T-cell (primary cell): Measurements from ENCODE around the gene CLTC. TPM values are rescaled to one million over a fixed set of nuclear protein-coding genes. Genes with fewer than 3 reads are reported as not detected.

Experiments used
- ATAC-seq, 4 experiments: fragments of 200-7000 bp in 3 of 4; fragments of 150-1000 bp in 1 of 4; cut with Tn5 transposase; replicated peaks in 1 of 4; 1 replicate in 3 of 4; 2 replicates in 1 of 4; pipeline ENCODE4 v1.10.0; 2021; ENCODE audit warnings: moderate library complexity in 3 of 4, mild to moderate bottlenecking in 2 of 4, moderate number of reproducible peaks in 1 of 4
- CTCF ChIA-PET, 2 donors: fragments of 300-600 bp; sonication (Branson Sonifier 250); formaldehyde crosslinking; loops; one replicate each; lab custom pipeline; 2022; ENCODE audit warnings: antibody characterized with exemption in 2 of 2; lab: Charles Lee
- POLR2A ChIA-PET, 2 donors: fragments of 300-600 bp; sonication (Branson Sonifier 250); formaldehyde crosslinking; loops; one replicate each; lab custom pipeline; 2022; ENCODE audit warnings: antibody characterized with exemption in 2 of 2; lab: Charles Lee
- DNase-seq, 35 experiments: peaks; one replicate each; pipeline versions ENCODE4 v3.0.0 to v3.0.0-alpha.2; 2013 to 2023
- H3K27ac ChIP-seq: one replicate; pipeline ENCODE4 v1.5.1; 2013; ENCODE audit warnings: low read length
- H3K27me3 ChIP-seq, 2 experiments: replicated peaks in 1 of 2; 1 replicate in 1 of 2; 2 replicates in 1 of 2; pipeline versions ENCODE4 v1.6.1 to v1.7.0; 2013; ENCODE audit warnings: low read length in 1 of 2, mixed read lengths in 1 of 2; ENCODE audit not compliant: control insufficient read depth in 2 of 2, insufficient read depth in 2 of 2; ENCODE audit errors: extremely low read depth in 1 of 2
- H3K36me3 ChIP-seq, 2 donors: 1 replicate in 1 of 2; 2 replicates in 1 of 2; pipeline versions ENCODE4 v1.6.1 to v1.7.0; 2013; ENCODE audit warnings: low read length in 1 of 2; ENCODE audit not compliant: control insufficient read depth in 2 of 2, insufficient read depth in 1 of 2; ENCODE audit errors: extremely low read depth in 1 of 2
- H3K4me1 ChIP-seq, 2 experiments: 1 replicate in 1 of 2; 2 replicates in 1 of 2; pipeline versions ENCODE4 v1.6.1 to v1.7.0; 2013; ENCODE audit warnings: low read length in 2 of 2, mixed read lengths in 1 of 2; ENCODE audit not compliant: insufficient read depth in 2 of 2, control insufficient read depth in 1 of 2; ENCODE audit errors: extremely low read depth in 1 of 2
- H3K4me3 ChIP-seq, 2 donors: 1 replicate in 1 of 2; 2 replicates in 1 of 2; pipeline versions ENCODE4 v1.5.1 to v1.7.0; 2013; ENCODE audit warnings: mild to moderate bottlenecking in 2 of 2, low read length in 1 of 2, moderate library complexity in 1 of 2; ENCODE audit not compliant: control insufficient read depth in 1 of 2; ENCODE audit errors: extremely low read depth in 1 of 2
- H3K9me3 ChIP-seq: 2 replicates; pipeline ENCODE4 v1.7.0; 2013
- H3K27ac Mint-ChIP-seq, 2 donors: one replicate each; pipeline ENCODE4 v1.8.0; 2020 to 2021; ENCODE audit warnings: mild to moderate bottlenecking in 2 of 2, mixed read lengths in 2 of 2
- H3K27me3 Mint-ChIP-seq, 2 donors: one replicate each; pipeline ENCODE4 v1.8.0; 2021 to 2022; ENCODE audit warnings: mixed read lengths in 2 of 2
- H3K36me3 Mint-ChIP-seq: one replicate; pipeline ENCODE4 v1.8.0; 2021; ENCODE audit warnings: mixed read lengths
- H3K4me1 Mint-ChIP-seq, 3 donors: one replicate each; pipeline ENCODE4 v1.8.0; 2020 to 2022; ENCODE audit warnings: mixed read lengths in 3 of 3, mild to moderate bottlenecking in 1 of 3
- H3K4me3 Mint-ChIP-seq, 3 donors: one replicate each; pipeline ENCODE4 v1.8.0; 2020 to 2022; ENCODE audit warnings: mild to moderate bottlenecking in 3 of 3, mixed read lengths in 3 of 3, moderate library complexity in 3 of 3
- H3K9me3 Mint-ChIP-seq, 3 donors: one replicate each; pipeline ENCODE4 v1.8.0; 2020 to 2022; ENCODE audit warnings: mixed read lengths in 3 of 3
- WGBS: methylation state at CpG from one replicate; pipeline ENCODE4 v1.1.5; 2013; ENCODE audit warnings: missing lambda C conversion rate; ENCODE audit not compliant: insufficient coverage; 5-methylcytosine and 5-hydroxymethylcytosine counted together
- total RNA-seq, 35 experiments: library from RNA in 6 of 35; stranded (reverse) in 6 of 35; fragments of 120-200 nt in 1 of 35; gene quantifications; one replicate each; pipeline versions ENCODE4 v1.2.1 to v1.2.4 and lab custom pipeline; 2013 to 2026

Gene CLTC
- total RNA-seq, 5 donors from 2014 or later (not counting 1 experiment from before 2014, with no cell fraction given): 70.3 to 98.7 (median 85.3) TPM

GRCh38 chr17:59725691-59726090, 106.0 kb downstream of the CLTC start:
- POLR2A ChIA-PET: interaction anchor here in 1 of 2 donors (0.6 kb wide), 1 partner anchor 89 kb away, joined by 3 read pairs; no protein-coding TSS in a partner anchor
- H3K36me3 ChIP-seq: no peaks in the 10 kb centered on the region
- no peaks in the 10 kb centered on the region for H3K9me3 ChIP-seq
- H3K27me3 ChIP-seq: no peaks in the 10 kb centered on the region
- no peaks in the 10 kb centered on the region for H3K9me3 Mint-ChIP-seq
- ATAC-seq: no peak
- peaks cover 41 to 49% (median 42%) of the 10 kb centered on the region in 3 donors for H3K4me1 Mint-ChIP-seq
- H3K27me3 Mint-ChIP-seq: no peaks in the 10 kb centered on the region
- no peak overlapping the region for H3K4me3 Mint-ChIP-seq
- CTCF ChIA-PET: interaction anchor here (0.6 to 1.1 kb wide), 5 partner anchors 8 to 135 kb away, joined by 3 to 8 read pairs (median 3); no protein-coding TSS in a partner anchor
- no peak for DNase-seq
- no peak overlapping the region for H3K4me3 ChIP-seq
- WGBS: no CpG with 5 or more reads among the region's 2 CpGs
- H3K36me3 Mint-ChIP-seq: no peaks in the 10 kb centered on the region
- no peak overlapping the region for H3K27ac Mint-ChIP-seq
- H3K4me1 ChIP-seq: peaks cover 0 to 2% of the 10 kb centered on the region in 2 experiments
- H3K27ac ChIP-seq: no peak overlapping the region

GRCh38 chr17:59727817-59728533, 108.3 kb downstream of the CLTC start:
- Histone ChIP-seq H3K9me3 (no peaks in the 10 kb centered on the region), H3K36me3 (no peaks in the 10 kb centered on the region), H3K27me3 (no peaks in the 10 kb centered on the region), H3K4me3 (no peak overlapping the region), H3K4me1 (peaks cover 0 to 2% of the 10 kb centered on the region in 2 experiments), H3K27ac (no peak overlapping the region)
- ATAC-seq (no peak), DNase-seq (no peak)
- no peaks in the 10 kb centered on the region for H3K27me3 Mint-ChIP-seq
- no peaks in the 10 kb centered on the region for H3K9me3 Mint-ChIP-seq
- ChIA-PET CTCF (no interaction called here), POLR2A (no interaction called here)
- H3K27ac Mint-ChIP-seq: no peak overlapping the region
- no CpG with 5 or more reads among the region's 1 CpG for WGBS
- peaks cover 33 to 37% (median 34%) of the 10 kb centered on the region in 3 donors for H3K4me1 Mint-ChIP-seq
- H3K4me3 Mint-ChIP-seq: no peak overlapping the region
- H3K36me3 Mint-ChIP-seq: peaks cover 3% of the 10 kb centered on the region

DNA sequence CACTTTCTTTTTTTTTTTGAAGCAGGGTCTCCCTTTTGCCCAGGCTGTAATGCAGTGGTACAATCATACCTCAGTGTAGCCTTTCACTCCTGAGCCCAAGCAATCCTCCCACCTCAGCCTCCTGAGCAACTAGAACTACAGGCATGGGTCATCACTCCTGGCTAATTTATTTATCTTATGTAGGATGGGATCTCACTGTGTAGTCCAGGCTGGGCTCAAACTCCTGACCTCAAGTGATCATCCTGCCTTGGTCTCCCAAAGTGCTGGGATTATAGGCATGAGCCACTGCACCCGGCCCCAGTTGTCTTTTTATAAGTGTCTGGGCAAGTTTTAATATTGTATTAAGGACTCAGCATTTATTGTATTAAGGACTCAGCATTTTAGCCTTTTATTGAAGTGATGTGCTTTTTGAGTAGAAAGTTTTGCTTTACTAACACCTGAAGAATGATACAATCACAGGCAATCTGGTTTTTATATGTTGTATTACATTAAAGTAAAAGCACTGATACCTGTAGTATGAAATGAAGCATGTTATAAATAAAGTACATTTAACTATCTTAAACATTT, 110.7 kb downstream of the CLTC start:
- H3K27ac Mint-ChIP-seq: peak overlapping the region in 1 of 2 donors; percentile 22
- WGBS: no CpG with 5 or more reads among the region's 1 CpG
- H3K36me3 Mint-ChIP-seq: peaks cover 6% of the 10 kb centered on the region
- no peak overlapping the region for H3K27ac ChIP-seq
- H3K4me3 Mint-ChIP-seq: no peak overlapping the region
- H3K4me3 ChIP-seq: no peak overlapping the region
- H3K27me3 Mint-ChIP-seq: no peaks in the 10 kb centered on the region
- DNase-seq: no peak
- peaks cover 18 to 29% (median 27%) of the 10 kb centered on the region in 3 donors for H3K4me1 Mint-ChIP-seq
- ATAC-seq: no peak
- ChIA-PET CTCF (no interaction called here), POLR2A (no interaction called here)
- peaks cover 3 to 4% of the 10 kb centered on the region in 2 donors for H3K36me3 ChIP-seq
- no peaks in the 10 kb centered on the region for H3K9me3 ChIP-seq
- H3K9me3 Mint-ChIP-seq: no peaks in the 10 kb centered on the region
- H3K27me3 ChIP-seq: no peaks in the 10 kb centered on the region
- peaks cover 0 to 2% of the 10 kb centered on the region in 2 experiments for H3K4me1 ChIP-seq

DNA sequence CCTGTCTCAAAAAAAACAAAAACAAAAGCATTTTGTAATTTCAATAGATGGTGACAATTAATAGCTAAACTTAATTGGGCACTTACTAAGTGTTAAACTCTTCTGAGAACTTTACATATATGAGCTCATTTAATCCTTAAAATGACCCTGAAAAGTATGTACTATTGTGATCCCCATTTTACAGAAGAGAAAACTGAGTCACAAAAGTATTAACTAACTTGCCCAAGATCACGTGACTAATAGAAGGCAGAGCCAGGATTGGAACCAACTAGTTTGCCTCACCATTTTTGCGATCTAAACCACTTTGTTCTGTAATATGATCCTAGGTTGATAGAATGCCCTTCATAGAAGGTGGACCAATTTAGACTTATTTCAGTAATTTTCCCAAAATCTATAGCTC, 114.0 kb downstream of the CLTC start:
- peaks cover 0 to 2% of the 10 kb centered on the region in 2 experiments for H3K4me1 ChIP-seq
- ATAC-seq (no peak), DNase-seq (no peak)
- no peaks in the 10 kb centered on the region for H3K9me3 ChIP-seq
- Mint-ChIP-seq H3K36me3 (peaks cover 13% of the 10 kb centered on the region), H3K4me1 (peaks cover 9 to 16% (median 16%) of the 10 kb centered on the region in 3 donors), H3K4me3 (no peak overlapping the region), H3K27me3 (no peaks in the 10 kb centered on the region), H3K9me3 (no peaks in the 10 kb centered on the region), H3K27ac (no peak overlapping the region)
- no peak overlapping the region for H3K4me3 ChIP-seq
- H3K27me3 ChIP-seq: no peaks in the 10 kb centered on the region
- no CpG with 5 or more reads among the region's 2 CpGs for WGBS
- H3K36me3 ChIP-seq: peaks cover 7 to 17% of the 10 kb centered on the region in 2 donors
- H3K27ac ChIP-seq: no peak overlapping the region
- POLR2A ChIA-PET: interaction anchor here in 1 of 2 donors (0.5 kb wide), 1 partner anchor 231 kb away, joined by 4 read pairs; the partner anchor contains the start of gene RNFT1
- CTCF ChIA-PET: interaction anchor here in 1 of 2 donors (0.7 to 1.6 kb wide), 3 partner anchors 8 to 26 kb away, joined by 5 to 8 read pairs (median 6); no protein-coding TSS in a partner anchor

- H3K36me3 Mint-ChIP-seq: peaks cover 13% of the 10 kb centered on the region
- Histone ChIP-seq H3K4me3 (no peak overlapping the region), H3K27ac (no peak overlapping the region), H3K9me3 (no peaks in the 10 kb centered on the region), H3K4me1 (peaks cover 0 to 2% of the 10 kb centered on the region in 2 experiments), H3K27me3 (no peaks in the 10 kb centered on the region), H3K36me3 (peaks cover 7 to 17% of the 10 kb centered on the region in 2 donors)
- CTCF ChIA-PET: interaction anchor here in 1 of 2 donors (0.8 to 1.6 kb wide), 2 partner anchors 20 to 26 kb away, joined by 5 to 6 read pairs; no protein-coding TSS in a partner anchor
- 83% methylated on average over 1 of the region's 5 CpGs for WGBS
- peaks cover 9 to 13% (median 12%) of the 10 kb centered on the region in 3 donors for H3K4me1 Mint-ChIP-seq
- DNase-seq (no peak), ATAC-seq (no peak)
- POLR2A ChIA-PET: interaction anchor here in 1 of 2 donors (0.7 kb wide), 1 partner anchor 117 kb away, joined by 3 read pairs; no protein-coding TSS in a partner anchor
- H3K4me3 Mint-ChIP-seq: no peak overlapping the region
- H3K9me3 Mint-ChIP-seq: no peaks in the 10 kb centered on the region
- H3K27me3 Mint-ChIP-seq: no peaks in the 10 kb centered on the region
- H3K27ac Mint-ChIP-seq: no peak overlapping the region
Observed at GRCh38 chr17:59734226-59734625, 114.5 kb downstream of the CLTC start.

GRCh38 chr17:59737324-59737723, 117.6 kb downstream of the CLTC start:
- no CpG with 5 or more reads among the region's 3 CpGs for WGBS
- no peak overlapping the region for H3K4me3 ChIP-seq
- CTCF ChIA-PET: no interaction called here
- DNase-seq: no peak
- peaks cover 26% of the 10 kb centered on the region for H3K36me3 Mint-ChIP-seq
- no peaks in the 10 kb centered on the region for H3K27me3 Mint-ChIP-seq
- H3K4me1 Mint-ChIP-seq: no peaks in the 10 kb centered on the region
- H3K27ac Mint-ChIP-seq: no peak overlapping the region
- no peaks in the 10 kb centered on the region for H3K9me3 Mint-ChIP-seq
- H3K4me3 Mint-ChIP-seq: no peak overlapping the region
- H3K9me3 ChIP-seq: no peaks in the 10 kb centered on the region
- peaks cover 7 to 20% of the 10 kb centered on the region in 2 donors for H3K36me3 ChIP-seq
- no peaks in the 10 kb centered on the region for H3K4me1 ChIP-seq
- no peak for ATAC-seq
- POLR2A ChIA-PET: interaction anchor here (0.6 to 0.7 kb wide), 3 partner anchors 121 to 329 kb away, joined by 4 to 6 read pairs (median 6); no protein-coding TSS in a partner anchor
- no peaks in the 10 kb centered on the region for H3K27me3 ChIP-seq
- H3K27ac ChIP-seq: no peak overlapping the region
